Neural cell (in vitro differentiated cells): ENCODE data around the gene CRCP. TPM values are rescaled to one million over a fixed set of nuclear protein-coding genes. Genes with fewer than 3 reads are reported as not detected.

Experiments used
- H2AFZ ChIP-seq: fragments of 200-600, 300-800 bp; sonication (generic), shearing (Covaris generic); 2 replicates; pipeline ENCODE4 v1.6.0; 2014; ENCODE audit warnings: low read depth, mild to moderate bottlenecking, antibody characterized with exemption, low read length, moderate library complexity
- H3F3A ChIP-seq: fragments of 200-600 bp; shearing (Covaris generic); 2 replicates; pipeline ENCODE4 v1.6.1; 2016; ENCODE audit warnings: mild to moderate bottlenecking, moderate library complexity, mixed read lengths, antibody characterized with exemption, low read length; ENCODE audit not compliant: insufficient read depth, poor library complexity, severe bottlenecking
- H3K27ac ChIP-seq: fragments of 200-600, 300-800 bp; sonication (generic), shearing (Covaris generic); 2 replicates; pipeline ENCODE4 v1.5.1; 2014; ENCODE audit warnings: mild to moderate bottlenecking, low read length, moderate library complexity
- H3K27me3 ChIP-seq: fragments of 300-800, 200-600 bp; sonication (generic), shearing (Covaris generic); 2 replicates; pipeline ENCODE4 v1.6.0; 2014; ENCODE audit warnings: mild to moderate bottlenecking, low read depth, low read length, moderate library complexity; ENCODE audit not compliant: insufficient read depth
- H3K36me3 ChIP-seq: fragments of 300-800, 200-600 bp; sonication (generic), shearing (Covaris generic); 2 replicates; pipeline ENCODE4 v1.5.1; 2014; ENCODE audit warnings: mild to moderate bottlenecking, antibody characterized with exemption, low read length, moderate library complexity; ENCODE audit not compliant: insufficient read depth
- H3K4me2 ChIP-seq: fragments of 300-800, 200-600 bp; sonication (generic), shearing (Covaris generic); 2 replicates; pipeline ENCODE4 v1.6.0; 2014; ENCODE audit warnings: mild to moderate bottlenecking, low read length
- H3K4me3 ChIP-seq: fragments of 300-800, 200-600 bp; sonication (generic), shearing (Covaris generic); 2 replicates; pipeline ENCODE4 v1.5.1; 2014; ENCODE audit warnings: mild to moderate bottlenecking, low read length, moderate library complexity
- H3K79me2 ChIP-seq: fragments of 200-600 bp; shearing (Covaris generic); replicated peaks from 2 replicates; pipeline ENCODE4 v1.6.0; 2014; ENCODE audit warnings: mild to moderate bottlenecking, low read length, moderate library complexity; ENCODE audit not compliant: insufficient read depth
- H3K9ac ChIP-seq: fragments of 300-800, 200-600 bp; sonication (generic), shearing (Covaris generic); 2 replicates; pipeline ENCODE4 v1.6.1; 2016; ENCODE audit warnings: mild to moderate bottlenecking, low read length, mixed read lengths
- H3K9me2 ChIP-seq: fragments of 200-600 bp; shearing (Covaris generic); 2 replicates; pipeline ENCODE4 v1.6.1; 2016; ENCODE audit warnings: mild to moderate bottlenecking, low read length, mixed read lengths; ENCODE audit not compliant: insufficient read depth
- H3K9me3 ChIP-seq: fragments of 200-600, 300-800 bp; sonication (generic), shearing (Covaris generic); 2 replicates; pipeline ENCODE4 v1.6.1; 2016; ENCODE audit warnings: mild to moderate bottlenecking, mixed run types, low read length, moderate library complexity, mixed read lengths
- H4K20me1 ChIP-seq: fragments of 200-600 bp; shearing (Covaris generic); 2 replicates; pipeline ENCODE4 v1.6.1; 2016; ENCODE audit warnings: mild to moderate bottlenecking, mixed run types; ENCODE audit not compliant: insufficient read depth
- EP300 ChIP-seq: fragments of 450-650 bp; conservative IDR thresholded peaks from 2 replicates; pipeline ENCODE4 v1.6.1; 2014; ENCODE audit warnings: antibody characterized with exemption, mild to moderate bottlenecking, moderate library complexity; ENCODE audit not compliant: poor library complexity, severe bottlenecking
- EZH2 ChIP-seq: fragments of 200-600, 300-800 bp; shearing (Covaris generic), sonication (generic); IDR thresholded peaks from 2 replicates; pipeline ENCODE4 v1.6.1; 2014; ENCODE audit warnings: antibody characterized with exemption, low read length, borderline replicate concordance, mild to moderate bottlenecking; ENCODE audit not compliant: insufficient read depth, poor library complexity, severe bottlenecking
- MXI1 ChIP-seq: fragments of 450-650 bp; conservative IDR thresholded peaks from 2 replicates; pipeline ENCODE4 v1.6.1; 2014; ENCODE audit warnings: antibody characterized with exemption, mild to moderate bottlenecking; ENCODE audit not compliant: poor library complexity, severe bottlenecking
- POLR2AphosphoS5 ChIP-seq: IDR thresholded peaks from 2 replicates; pipeline ENCODE4 v1.6.1; 2012
- RAD21 ChIP-seq: fragments of 450-650 bp; conservative IDR thresholded peaks from 2 replicates; pipeline ENCODE4 v1.6.1; 2014; ENCODE audit warnings: antibody characterized with exemption, mild to moderate bottlenecking, moderate library complexity
- SMC3 ChIP-seq: fragments of 450-650 bp; conservative IDR thresholded peaks from 2 replicates; pipeline ENCODE4 v1.6.1; 2014; ENCODE audit warnings: antibody characterized with exemption, mild to moderate bottlenecking, moderate library complexity; ENCODE audit not compliant: poor library complexity
- TAF1 ChIP-seq: IDR thresholded peaks from 2 replicates; pipeline ENCODE4 v1.6.1; 2012; ENCODE audit warnings: low read depth
- polyA plus RNA-seq: library from polyadenylated mRNA; depleted of rRNA; stranded (reverse); fragments of >200 nt; gene quantifications from 2 replicates; pipeline ENCODE4 v1.2.3, GENCODE V29; 2014
- TF ChIP-seq, protein P1 (sequence below): fragments of 450-650 bp; IDR thresholded peaks from 2 replicates; pipeline ENCODE4 v1.5.1; 2014; ENCODE audit warnings: antibody characterized with exemption, mild to moderate bottlenecking, moderate library complexity; ENCODE audit not compliant: poor library complexity, severe bottlenecking
- TF ChIP-seq, protein P2 (sequence below): IDR thresholded peaks from 2 replicates; pipeline ENCODE4 v1.6.1; 2012; ENCODE audit warnings: borderline replicate concordance

The CRCP gene
- polyA plus RNA-seq, 1 donor from 2014 or later: 53.6 TPM

DNA sequence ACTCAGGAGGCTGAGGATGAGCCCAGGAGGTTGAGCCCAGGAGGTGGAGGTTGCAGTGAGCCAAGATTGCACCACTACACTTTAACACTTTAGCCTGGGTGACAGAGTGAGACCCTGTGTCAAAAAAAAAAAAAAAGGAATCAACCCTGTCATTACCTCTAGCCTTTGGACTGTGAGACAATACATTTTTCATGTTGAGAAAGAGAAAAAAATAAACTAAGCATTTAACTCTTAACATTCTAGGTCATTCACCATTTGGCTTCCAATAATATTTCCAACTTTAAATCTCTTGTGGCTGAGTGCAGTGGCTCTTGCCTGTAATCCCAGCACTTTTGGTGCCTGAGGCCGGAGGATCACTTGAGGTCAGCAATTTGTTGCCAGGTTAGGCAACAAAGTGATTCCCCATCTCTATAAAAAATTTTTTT lies 48.6 kb downstream of the CRCP start:
- Histone ChIP-seq H3K27me3 (no peaks in the 10 kb centered on the region), H3K4me2 (no peak overlapping the region), H3K4me3 (no peak overlapping the region), H3K9ac (no peak overlapping the region), H3K79me2 (no peaks in the 10 kb centered on the region), H3F3A (no peaks in the 10 kb centered on the region), H3K27ac (no peak overlapping the region), H2AFZ (no peak overlapping the region), H3K36me3 (no peaks in the 10 kb centered on the region), H3K9me2 (no peaks in the 10 kb centered on the region), H4K20me1 (no peaks in the 10 kb centered on the region), H3K9me3 (peaks cover 2% of the 10 kb centered on the region)
- TF ChIP-seq EP300 (no peak), MXI1 (no peak)
- TF ChIP-seq, protein P1, sequence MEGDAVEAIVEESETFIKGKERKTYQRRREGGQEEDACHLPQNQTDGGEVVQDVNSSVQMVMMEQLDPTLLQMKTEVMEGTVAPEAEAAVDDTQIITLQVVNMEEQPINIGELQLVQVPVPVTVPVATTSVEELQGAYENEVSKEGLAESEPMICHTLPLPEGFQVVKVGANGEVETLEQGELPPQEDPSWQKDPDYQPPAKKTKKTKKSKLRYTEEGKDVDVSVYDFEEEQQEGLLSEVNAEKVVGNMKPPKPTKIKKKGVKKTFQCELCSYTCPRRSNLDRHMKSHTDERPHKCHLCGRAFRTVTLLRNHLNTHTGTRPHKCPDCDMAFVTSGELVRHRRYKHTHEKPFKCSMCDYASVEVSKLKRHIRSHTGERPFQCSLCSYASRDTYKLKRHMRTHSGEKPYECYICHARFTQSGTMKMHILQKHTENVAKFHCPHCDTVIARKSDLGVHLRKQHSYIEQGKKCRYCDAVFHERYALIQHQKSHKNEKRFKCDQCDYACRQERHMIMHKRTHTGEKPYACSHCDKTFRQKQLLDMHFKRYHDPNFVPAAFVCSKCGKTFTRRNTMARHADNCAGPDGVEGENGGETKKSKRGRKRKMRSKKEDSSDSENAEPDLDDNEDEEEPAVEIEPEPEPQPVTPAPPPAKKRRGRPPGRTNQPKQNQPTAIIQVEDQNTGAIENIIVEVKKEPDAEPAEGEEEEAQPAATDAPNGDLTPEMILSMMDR: no peak

DNA sequence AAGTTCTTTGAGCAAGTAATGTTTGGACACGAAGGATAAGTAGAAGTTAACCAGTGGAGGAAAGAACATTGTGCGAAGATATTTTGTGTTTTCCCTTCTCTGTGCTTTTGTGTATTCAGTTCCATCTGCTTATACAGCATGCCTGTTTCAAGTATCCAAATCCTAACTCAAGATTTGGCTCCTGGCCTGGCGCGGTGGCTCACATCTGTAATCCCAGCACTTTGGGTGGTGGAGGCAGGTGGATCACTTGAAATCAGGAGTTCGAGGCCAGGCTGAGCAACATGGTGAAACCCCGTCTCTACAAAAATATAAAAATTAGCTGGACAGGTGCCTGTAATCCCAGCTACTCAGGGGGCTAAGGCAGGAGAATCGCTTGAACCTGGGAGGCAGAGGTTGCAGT lies 49.7 kb downstream of the CRCP start:
- H4K20me1 ChIP-seq: no peaks in the 10 kb centered on the region
- no peaks in the 10 kb centered on the region for H3F3A ChIP-seq
- no peaks in the 10 kb centered on the region for H3K9me2 ChIP-seq
- H3K9me3 ChIP-seq: peaks cover 2% of the 10 kb centered on the region
- H3K4me3 ChIP-seq: no peak overlapping the region
- no peaks in the 10 kb centered on the region for H3K27me3 ChIP-seq
- no peak overlapping the region for H3K27ac ChIP-seq
- H3K4me2 ChIP-seq: no peak overlapping the region
- no peak overlapping the region for H2AFZ ChIP-seq
- H3K36me3 ChIP-seq: no peaks in the 10 kb centered on the region
- H3K9ac ChIP-seq: no peak overlapping the region
- no peak for TF ChIP-seq POLR2AphosphoS5
- H3K79me2 ChIP-seq: no peaks in the 10 kb centered on the region

DNA sequence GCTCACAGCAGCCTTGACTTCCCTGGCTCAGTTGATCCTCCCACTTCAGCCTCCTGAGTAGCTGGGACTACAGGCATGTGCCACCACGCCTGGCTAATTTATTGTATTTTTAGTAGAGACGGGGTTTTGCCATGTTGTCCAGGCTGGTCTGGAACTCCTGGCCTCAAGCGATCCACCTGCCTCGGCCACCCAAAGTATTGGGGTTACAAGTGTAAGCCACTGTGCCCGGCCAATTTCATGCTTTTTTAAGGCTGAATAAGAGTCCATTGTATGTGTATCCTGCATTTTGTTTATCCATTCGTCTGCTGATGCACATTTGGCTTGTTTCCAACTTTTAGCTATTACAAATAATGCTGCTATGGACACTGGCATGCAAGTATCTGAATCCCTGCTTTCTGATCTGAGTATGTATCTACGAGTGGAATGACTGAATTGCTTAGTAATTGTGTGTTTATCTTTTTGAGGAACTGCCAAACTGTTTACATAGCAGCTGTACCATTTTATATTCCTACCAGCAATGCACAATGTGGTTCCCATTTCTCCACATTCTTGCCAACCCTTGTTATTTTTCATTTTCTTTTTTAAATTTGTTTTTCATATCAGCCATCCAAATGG lies 53.2 kb downstream of the CRCP start:
- TF ChIP-seq TAF1 (no peak), EP300 (no peak), POLR2AphosphoS5 (no peak), SMC3 (no peak), RAD21 (no peak), MXI1 (no peak), EZH2 (no peak)
- TF ChIP-seq, protein P2, sequence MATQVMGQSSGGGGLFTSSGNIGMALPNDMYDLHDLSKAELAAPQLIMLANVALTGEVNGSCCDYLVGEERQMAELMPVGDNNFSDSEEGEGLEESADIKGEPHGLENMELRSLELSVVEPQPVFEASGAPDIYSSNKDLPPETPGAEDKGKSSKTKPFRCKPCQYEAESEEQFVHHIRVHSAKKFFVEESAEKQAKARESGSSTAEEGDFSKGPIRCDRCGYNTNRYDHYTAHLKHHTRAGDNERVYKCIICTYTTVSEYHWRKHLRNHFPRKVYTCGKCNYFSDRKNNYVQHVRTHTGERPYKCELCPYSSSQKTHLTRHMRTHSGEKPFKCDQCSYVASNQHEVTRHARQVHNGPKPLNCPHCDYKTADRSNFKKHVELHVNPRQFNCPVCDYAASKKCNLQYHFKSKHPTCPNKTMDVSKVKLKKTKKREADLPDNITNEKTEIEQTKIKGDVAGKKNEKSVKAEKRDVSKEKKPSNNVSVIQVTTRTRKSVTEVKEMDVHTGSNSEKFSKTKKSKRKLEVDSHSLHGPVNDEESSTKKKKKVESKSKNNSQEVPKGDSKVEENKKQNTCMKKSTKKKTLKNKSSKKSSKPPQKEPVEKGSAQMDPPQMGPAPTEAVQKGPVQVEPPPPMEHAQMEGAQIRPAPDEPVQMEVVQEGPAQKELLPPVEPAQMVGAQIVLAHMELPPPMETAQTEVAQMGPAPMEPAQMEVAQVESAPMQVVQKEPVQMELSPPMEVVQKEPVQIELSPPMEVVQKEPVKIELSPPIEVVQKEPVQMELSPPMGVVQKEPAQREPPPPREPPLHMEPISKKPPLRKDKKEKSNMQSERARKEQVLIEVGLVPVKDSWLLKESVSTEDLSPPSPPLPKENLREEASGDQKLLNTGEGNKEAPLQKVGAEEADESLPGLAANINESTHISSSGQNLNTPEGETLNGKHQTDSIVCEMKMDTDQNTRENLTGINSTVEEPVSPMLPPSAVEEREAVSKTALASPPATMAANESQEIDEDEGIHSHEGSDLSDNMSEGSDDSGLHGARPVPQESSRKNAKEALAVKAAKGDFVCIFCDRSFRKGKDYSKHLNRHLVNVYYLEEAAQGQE: no peak
- TF ChIP-seq, protein P1: no peak
- Histone ChIP-seq H3K4me2 (no peak overlapping the region), H3K36me3 (no peaks in the 10 kb centered on the region), H2AFZ (no peak overlapping the region), H3K27me3 (no peaks in the 10 kb centered on the region), H4K20me1 (no peaks in the 10 kb centered on the region), H3F3A (no peaks in the 10 kb centered on the region), H3K9ac (no peak overlapping the region), H3K79me2 (no peaks in the 10 kb centered on the region), H3K27ac (no peak overlapping the region), H3K9me3 (no peaks in the 10 kb centered on the region), H3K4me3 (no peak overlapping the region), H3K9me2 (no peaks in the 10 kb centered on the region)
